ENCODE data around the gene TAT. TPM values are rescaled to one million over a fixed set of nuclear protein-coding genes. Genes with fewer than 3 reads are reported as not detected.
"Not testable (repeated sequence)": the region's sequence is repeated elsewhere in the genome, so short reads cannot be mapped to it uniquely, and the experiment has no call there.

The TAT gene
- total and polyA plus RNA-seq, 12 donors: 0.03 to 1.3 (median 0.16) TPM; not detected in 4

DNA sequence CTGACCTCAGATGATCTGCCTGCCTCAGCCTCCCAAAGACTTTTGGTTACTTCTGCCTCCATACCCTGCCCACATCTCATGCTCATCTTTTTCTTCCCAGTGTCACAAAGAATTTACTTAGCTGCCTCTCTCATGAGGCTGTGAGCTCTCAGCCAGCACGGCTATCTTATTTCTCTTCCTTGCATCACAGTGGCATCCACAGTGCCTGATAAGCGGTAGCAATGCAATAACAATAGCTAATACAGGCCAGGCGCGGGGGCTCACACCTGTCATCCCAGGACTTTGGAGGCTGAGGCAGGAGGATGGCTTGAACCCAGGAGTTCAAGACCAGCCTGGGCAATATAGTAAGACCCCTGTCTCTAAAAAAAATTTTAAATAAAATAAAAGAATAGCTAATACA, 33.6 kb upstream of the TAT start:
- H3K4me1 ChIP-seq (replicated peaks in 1 of 2): peaks cover 0 to 5% of the 10 kb centered on the region in 2 donors
- no peaks in the 10 kb centered on the region for H3K36me3 ChIP-seq (replicated peaks in 1 of 2)
- H3K27ac ChIP-seq: no peak overlapping the region
- intact Hi-C loops (cut with DNase I): loop anchor here (2.0 to 5.0 kb wide), 2 partner anchors 198 kb away; no protein-coding TSS in a partner anchor
- H3K27me3 ChIP-seq: peaks cover 4% of the 10 kb centered on the region
- TF ChIP-seq CTCF (IDR thresholded peaks at IDR 0.05) (no peak), POLR2A (IDR thresholded peaks at IDR 0.05) (no peak)
- DNase-seq: no peak
- H3K9me3 ChIP-seq (replicated peaks in 1 of 3): no peaks in the 10 kb centered on the region
- 62 to 71% (median 67%) methylated on average over 4 of the region's 4 CpGs for WGBS, 4 donors
- no peak overlapping the region for H3K4me3 ChIP-seq

GRCh38 chr16:71609066-71609465, 32.2 kb upstream of the TAT start:
- H3K9me3 ChIP-seq (replicated peaks in 1 of 3): no peaks in the 10 kb centered on the region
- H3K27ac ChIP-seq: no peak overlapping the region
- H3K27me3 ChIP-seq: peaks cover 4% of the 10 kb centered on the region
- DNase-seq: no peak
- WGBS, 4 donors: 42 to 62% (median 56%) methylated on average over 2 of the region's 2 CpGs
- intact Hi-C loops (cut with DNase I): no loop called here
- no peak overlapping the region for H3K4me3 ChIP-seq
- peaks cover 0 to 5% of the 10 kb centered on the region in 2 donors for H3K4me1 ChIP-seq (replicated peaks in 1 of 2)
- no peak for TF ChIP-seq CTCF (IDR thresholded peaks at IDR 0.05)
- no peak for TF ChIP-seq POLR2A (IDR thresholded peaks at IDR 0.05)
- H3K36me3 ChIP-seq (replicated peaks in 1 of 2): no peaks in the 10 kb centered on the region

DNA sequence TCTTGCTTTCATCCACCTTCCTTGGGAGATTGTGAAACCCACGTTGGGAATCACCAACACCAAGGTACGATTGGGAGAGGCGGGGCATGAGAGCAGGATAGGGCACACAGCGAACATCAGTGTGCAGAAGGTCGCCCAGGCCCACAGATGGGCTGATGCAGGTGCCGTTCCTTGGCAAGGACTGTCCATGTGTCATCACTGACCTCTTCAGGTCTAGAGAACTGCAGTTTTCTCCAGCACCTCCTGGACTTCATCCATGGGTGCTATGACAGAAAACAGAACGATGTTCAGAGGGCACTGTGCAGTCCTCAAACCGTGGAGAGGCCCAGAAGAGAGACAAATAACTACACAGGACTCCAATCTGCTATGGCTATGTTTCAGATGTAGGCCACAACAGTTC, 23.9 kb upstream of the TAT start:
- Histone ChIP-seq H3K4me3 (no peak overlapping the region), H3K9me3 (replicated peaks in 1 of 3) (no peaks in the 10 kb centered on the region), H3K27ac (no peak overlapping the region), H3K4me1 (replicated peaks in 1 of 2) (no peaks in the 10 kb centered on the region), H3K27me3 (no peaks in the 10 kb centered on the region), H3K36me3 (replicated peaks in 1 of 2) (no peaks in the 10 kb centered on the region)
- 65 to 77% (median 71%) methylated on average over 8 of the region's 8 CpGs for WGBS, 4 donors
- TF ChIP-seq CTCF (IDR thresholded peaks at IDR 0.05): no peak
- intact Hi-C loops (cut with DNase I): no loop called here
- no peak for DNase-seq

GRCh38 chr16:71598426-71598825, 21.5 kb upstream of the TAT start:
- H3K4me3 ChIP-seq; DNase-seq; H3K36me3 ChIP-seq (replicated peaks in 1 of 2); H3K27ac ChIP-seq; H3K9me3 ChIP-seq (replicated peaks in 1 of 3); H3K27me3 ChIP-seq; H3K4me1 ChIP-seq (replicated peaks in 1 of 2); intact Hi-C loops (cut with DNase I): not testable (repeated sequence)
- 48 to 53% (median 50%) methylated on average over 2 of the region's 2 CpGs for WGBS, 4 donors

- H3K4me3 ChIP-seq; H3K27me3 ChIP-seq; H3K4me1 ChIP-seq (replicated peaks in 1 of 2); H3K36me3 ChIP-seq (replicated peaks in 1 of 2); H3K9me3 ChIP-seq (replicated peaks in 1 of 3); DNase-seq; intact Hi-C loops (cut with DNase I); H3K27ac ChIP-seq: not testable (repeated sequence)
- WGBS, 4 donors: 75 to 88% (median 84%) methylated on average over 5 to 7 of the region's 7 CpGs
These were observed 18.5 kb upstream of the TAT start for GRCh38 chr16:71595340-71595826.

All from adrenal gland (tissue), 12 donors.